Breast epithelium (tissue), 4 donors: Measurements from ENCODE around the gene RC3H2. TPM values are rescaled to one million over a fixed set of nuclear protein-coding genes. Genes with fewer than 3 reads are reported as not detected.
"Not testable (repeated sequence)": the region's sequence is repeated elsewhere in the genome, so short reads cannot be mapped to it uniquely, and the experiment has no call there.

Experiments
- DNase-seq, 2 donors: peaks; one replicate each; pipeline ENCODE4 v3.0.0-alpha.2; 2019; ENCODE audit warnings: low spot score in 2 of 2
- H3K27ac ChIP-seq, 2 donors: fragments of 200-600 bp; sonication (generic) in 1 of 2; one replicate each; pipeline ENCODE4 v1.5.1; 2016 to 2019; ENCODE audit warnings: mild to moderate bottlenecking in 1 of 2
- H3K27me3 ChIP-seq, 2 donors: fragments of 200-600 bp; sonication (generic) in 1 of 2; one replicate each; pipeline versions ENCODE4 v1.5.1 to v1.6.0; 2017 to 2019; ENCODE audit warnings: control low read depth in 1 of 2, mild to moderate bottlenecking in 1 of 2
- H3K36me3 ChIP-seq: fragments of 200-600 bp; one replicate; pipeline ENCODE4 v1.5.1; 2019
- H3K4me1 ChIP-seq, 2 donors: fragments of 200-600 bp; sonication (generic); one replicate each; pipeline ENCODE4 v1.5.1; 2016 to 2019; ENCODE audit warnings: control low read depth in 1 of 2
- H3K4me3 ChIP-seq, 3 donors: fragments of 200-600 bp; sonication (generic); 1 replicate in 2 of 3; 2 replicates in 1 of 3; pipeline ENCODE4 v1.5.1; 2016 to 2019; ENCODE audit warnings: mild to moderate bottlenecking in 3 of 3, moderate library complexity in 2 of 3
- H3K9me3 ChIP-seq, 2 donors: fragments of 200-600 bp; sonication (generic) in 1 of 2; one replicate each; pipeline ENCODE4 v1.5.1; 2016 to 2019; ENCODE audit warnings: control low read depth in 1 of 2
- POLR2A ChIP-seq: fragments of 450-650 bp; IDR thresholded peaks from one replicate; pipeline ENCODE4 v1.6.1; 2016; ENCODE audit warnings: antibody characterized with exemption, mild to moderate bottlenecking, moderate library complexity
- POLR2AphosphoS5 ChIP-seq, 3 donors: sonication (generic); formaldehyde crosslinking; IDR thresholded peaks; one replicate each; pipeline ENCODE4 v1.6.1; 2017; ENCODE audit warnings: antibody characterized with exemption in 3 of 3
- intact Hi-C: fragments of 100-400 bp; cut with DNase I; formaldehyde crosslinking; loops from one replicate; pipeline ENCODE4 v1.15.1; 2023; ENCODE audit warnings: low total_unique reads
- total RNA-seq, 3 donors: library from RNA; depleted of rRNA; stranded (reverse); fragments of >200 nt; gene quantifications; one replicate each; pipeline ENCODE4 v1.1.0, GENCODE V29; 2016
- TF ChIP-seq, protein P1 (sequence below), 3 donors: fragments of 450-650 bp; IDR thresholded peaks; one replicate each; pipeline ENCODE4 v1.5.1; 2016 to 2017; ENCODE audit warnings: antibody characterized with exemption in 3 of 3, mild to moderate bottlenecking in 3 of 3, moderate library complexity in 3 of 3

RC3H2 gene
- total RNA-seq, 3 donors from 2014 or later: 38.6 to 44.6 (median 41.6) TPM

DNA sequence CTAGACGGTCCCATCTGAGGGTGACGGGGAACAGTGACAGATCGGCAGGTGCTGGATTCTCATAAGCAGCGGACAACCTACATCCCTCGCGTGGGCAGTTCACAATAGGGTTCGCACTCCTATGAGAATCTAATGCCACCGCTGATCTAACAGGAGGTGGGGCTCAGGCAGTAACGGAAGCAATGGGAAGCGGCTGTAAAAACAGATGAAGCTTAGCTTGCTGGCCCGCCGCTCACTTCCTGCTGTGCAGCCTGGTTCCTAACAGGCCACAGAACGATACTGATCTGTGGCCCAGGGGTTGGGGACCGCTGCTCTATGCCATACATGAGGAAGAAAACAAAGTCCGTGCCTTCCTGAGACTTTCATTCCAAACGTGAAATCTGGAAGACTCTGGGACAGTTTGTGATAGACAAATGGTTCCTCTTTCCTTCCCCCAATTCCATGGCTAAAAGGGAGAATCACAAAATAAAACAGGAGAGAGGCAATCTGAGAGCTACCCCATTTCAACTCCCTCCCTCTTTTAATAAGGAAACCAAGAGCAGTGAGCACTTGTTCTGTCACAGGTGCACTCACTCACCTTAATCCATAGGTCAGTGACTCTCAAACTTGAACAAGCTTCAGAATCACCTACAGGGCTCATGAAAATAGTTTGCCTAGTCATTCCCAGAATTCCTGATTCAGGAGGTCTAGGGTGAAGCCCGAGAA lies 88.8 kb downstream of the RC3H2 start:
- H3K36me3 ChIP-seq: no peaks in the 10 kb centered on the region
- no peaks in the 10 kb centered on the region for H3K4me1 ChIP-seq
- peak overlapping the region in 1 of 3 donors; percentile 7 for H3K4me3 ChIP-seq
- peak overlapping the region in 1 of 2 donors; percentile 49 for H3K27ac ChIP-seq
- TF ChIP-seq POLR2A (no peak), POLR2AphosphoS5 (IDR thresholded peaks at IDR 0.05) (no peak)
- TF ChIP-seq, protein P1, sequence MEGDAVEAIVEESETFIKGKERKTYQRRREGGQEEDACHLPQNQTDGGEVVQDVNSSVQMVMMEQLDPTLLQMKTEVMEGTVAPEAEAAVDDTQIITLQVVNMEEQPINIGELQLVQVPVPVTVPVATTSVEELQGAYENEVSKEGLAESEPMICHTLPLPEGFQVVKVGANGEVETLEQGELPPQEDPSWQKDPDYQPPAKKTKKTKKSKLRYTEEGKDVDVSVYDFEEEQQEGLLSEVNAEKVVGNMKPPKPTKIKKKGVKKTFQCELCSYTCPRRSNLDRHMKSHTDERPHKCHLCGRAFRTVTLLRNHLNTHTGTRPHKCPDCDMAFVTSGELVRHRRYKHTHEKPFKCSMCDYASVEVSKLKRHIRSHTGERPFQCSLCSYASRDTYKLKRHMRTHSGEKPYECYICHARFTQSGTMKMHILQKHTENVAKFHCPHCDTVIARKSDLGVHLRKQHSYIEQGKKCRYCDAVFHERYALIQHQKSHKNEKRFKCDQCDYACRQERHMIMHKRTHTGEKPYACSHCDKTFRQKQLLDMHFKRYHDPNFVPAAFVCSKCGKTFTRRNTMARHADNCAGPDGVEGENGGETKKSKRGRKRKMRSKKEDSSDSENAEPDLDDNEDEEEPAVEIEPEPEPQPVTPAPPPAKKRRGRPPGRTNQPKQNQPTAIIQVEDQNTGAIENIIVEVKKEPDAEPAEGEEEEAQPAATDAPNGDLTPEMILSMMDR (IDR thresholded peaks at IDR 0.05): no peak
- no peaks in the 10 kb centered on the region for H3K27me3 ChIP-seq
- DNase-seq: peak in 1 of 2 donors; percentile 30
- H3K9me3 ChIP-seq: no peaks in the 10 kb centered on the region
- intact Hi-C loops: no loop called here

DNA sequence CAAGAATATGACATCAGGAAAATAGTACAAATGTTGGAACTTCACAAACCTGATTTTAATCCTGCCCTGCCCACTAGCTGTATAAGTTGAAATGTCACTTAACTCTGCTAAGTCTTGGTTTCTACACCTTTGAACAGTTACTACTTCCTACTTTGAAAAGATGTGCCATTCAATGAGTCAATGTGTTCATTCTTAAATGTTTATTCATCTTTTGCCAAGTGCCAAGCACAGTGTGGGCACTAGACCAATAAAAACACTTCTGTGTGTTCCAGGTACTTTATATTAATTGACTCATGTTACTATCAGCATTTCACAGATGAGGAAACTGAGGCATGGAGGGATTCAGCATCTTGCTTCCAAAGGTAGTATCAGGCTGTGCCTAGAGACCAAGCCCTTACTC lies 89.6 kb downstream of the RC3H2 start:
- Histone ChIP-seq H3K4me3 (peak overlapping the region in 1 of 3 donors; percentile 7), H3K27me3 (no peaks in the 10 kb centered on the region), H3K4me1 (no peaks in the 10 kb centered on the region), H3K27ac (peak overlapping the region in 1 of 2 donors; percentile 9), H3K36me3 (no peaks in the 10 kb centered on the region), H3K9me3 (no peaks in the 10 kb centered on the region)
- DNase-seq: no peak
- intact Hi-C loops: no loop called here
- TF ChIP-seq, protein P1 (IDR thresholded peaks at IDR 0.05): no peak
- no peak for TF ChIP-seq POLR2A
- TF ChIP-seq POLR2AphosphoS5 (IDR thresholded peaks at IDR 0.05): no peak

DNA sequence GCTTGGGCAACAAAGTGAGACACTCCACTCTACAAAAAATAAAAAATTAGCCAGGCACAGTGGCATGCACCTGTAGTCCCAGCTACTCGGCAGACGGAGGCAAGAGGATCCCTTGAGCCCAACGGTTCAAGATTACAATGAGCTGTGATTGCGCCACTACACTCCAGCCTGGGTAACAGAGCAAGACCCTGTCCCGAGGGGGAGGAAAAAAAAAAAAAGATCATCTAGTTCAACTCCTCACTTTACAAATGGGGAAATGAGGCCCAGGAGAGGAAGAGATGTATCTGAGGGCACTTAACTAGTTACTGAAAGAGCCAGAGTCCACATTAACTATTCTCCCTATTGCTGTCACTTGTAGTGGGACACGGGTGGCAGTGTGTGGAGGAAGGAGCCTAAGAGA lies 90.6 kb downstream of the RC3H2 start:
- no peaks in the 10 kb centered on the region for H3K27me3 ChIP-seq
- H3K9me3 ChIP-seq: no peaks in the 10 kb centered on the region
- H3K27ac ChIP-seq: no peak overlapping the region
- intact Hi-C loops: no loop called here
- no peaks in the 10 kb centered on the region for H3K36me3 ChIP-seq
- H3K4me3 ChIP-seq: no peak overlapping the region
- no peaks in the 10 kb centered on the region for H3K4me1 ChIP-seq
- TF ChIP-seq POLR2AphosphoS5 (IDR thresholded peaks at IDR 0.05): no peak
- TF ChIP-seq, protein P1 (IDR thresholded peaks at IDR 0.05): no peak
- no peak for TF ChIP-seq POLR2A
- DNase-seq: no peak

DNA sequence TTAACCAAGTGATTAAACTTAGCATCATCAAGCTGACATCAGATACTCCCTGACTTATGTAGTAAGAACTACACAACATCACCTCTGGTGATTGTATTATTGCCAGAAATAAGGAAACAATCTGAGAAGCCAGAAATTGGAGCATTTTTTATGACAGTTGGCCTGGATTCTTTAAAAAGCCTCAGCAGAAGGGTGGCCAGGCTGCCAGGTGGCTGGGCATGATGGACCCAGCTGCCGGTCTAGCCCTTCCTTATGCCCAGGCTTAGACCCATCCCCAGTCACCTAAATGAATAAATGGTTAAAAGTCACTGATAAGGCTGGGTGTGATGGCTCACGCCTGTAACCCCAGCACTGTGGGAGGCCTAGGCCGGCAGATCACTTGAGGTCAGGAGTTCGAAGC lies 92.4 kb downstream of the RC3H2 start:
- no peak overlapping the region for H3K27ac ChIP-seq
- no peaks in the 10 kb centered on the region for H3K9me3 ChIP-seq
- H3K4me1 ChIP-seq: no peaks in the 10 kb centered on the region
- no peaks in the 10 kb centered on the region for H3K36me3 ChIP-seq
- TF ChIP-seq POLR2AphosphoS5 (IDR thresholded peaks at IDR 0.05) (no peak), POLR2A (no peak)
- TF ChIP-seq, protein P1 (IDR thresholded peaks at IDR 0.05): no peak
- intact Hi-C loops: no loop called here
- no peaks in the 10 kb centered on the region for H3K27me3 ChIP-seq
- DNase-seq: no peak
- no peak overlapping the region for H3K4me3 ChIP-seq

DNA sequence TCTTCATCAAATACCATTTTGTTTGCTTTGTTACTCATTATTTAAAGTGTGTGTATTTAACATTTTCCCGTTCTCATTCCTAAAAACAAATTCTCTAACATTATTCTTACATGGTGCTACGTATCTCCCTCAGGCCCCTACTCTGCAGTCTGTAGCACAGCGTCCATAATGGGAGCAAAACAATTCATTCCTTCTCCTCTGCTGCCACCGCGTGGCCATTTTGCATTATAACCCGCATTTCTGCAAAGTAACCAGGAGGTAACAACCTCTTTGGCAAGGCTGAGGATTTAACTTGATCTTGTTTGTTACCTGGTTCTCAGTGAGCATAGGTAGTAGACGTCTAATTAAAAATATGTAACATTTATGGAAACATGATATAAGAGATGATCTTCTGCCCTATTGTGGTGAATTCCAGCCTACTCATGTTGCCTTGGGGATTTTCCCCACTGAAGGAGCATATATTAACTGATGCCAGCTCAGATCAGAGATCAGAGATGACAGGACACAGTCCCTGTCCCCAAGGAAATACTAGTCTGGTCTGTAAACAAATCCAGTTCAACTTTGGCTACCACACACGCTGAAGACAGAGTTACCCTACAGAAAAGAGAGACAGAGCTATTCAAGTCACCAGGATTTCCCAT lies 94.7 kb downstream of the RC3H2 start:
- no peak for TF ChIP-seq POLR2A
- TF ChIP-seq POLR2AphosphoS5 (IDR thresholded peaks at IDR 0.05): peak in 2 of 3 donors; percentile 39 to 48
- TF ChIP-seq, protein P1 (IDR thresholded peaks at IDR 0.05): peak; percentile 83 to 91 (median 88)
- Histone ChIP-seq H3K27me3 (no peaks in the 10 kb centered on the region), H3K36me3 (no peaks in the 10 kb centered on the region), H3K9me3 (no peaks in the 10 kb centered on the region), H3K4me3 (peak overlapping the region in 1 of 3 donors; percentile 4), H3K27ac (peak overlapping the region; percentile 45 to 56), H3K4me1 (no peaks in the 10 kb centered on the region)
- DNase-seq: peak; percentile 53 to 78
- intact Hi-C loops: no loop called here

DNA sequence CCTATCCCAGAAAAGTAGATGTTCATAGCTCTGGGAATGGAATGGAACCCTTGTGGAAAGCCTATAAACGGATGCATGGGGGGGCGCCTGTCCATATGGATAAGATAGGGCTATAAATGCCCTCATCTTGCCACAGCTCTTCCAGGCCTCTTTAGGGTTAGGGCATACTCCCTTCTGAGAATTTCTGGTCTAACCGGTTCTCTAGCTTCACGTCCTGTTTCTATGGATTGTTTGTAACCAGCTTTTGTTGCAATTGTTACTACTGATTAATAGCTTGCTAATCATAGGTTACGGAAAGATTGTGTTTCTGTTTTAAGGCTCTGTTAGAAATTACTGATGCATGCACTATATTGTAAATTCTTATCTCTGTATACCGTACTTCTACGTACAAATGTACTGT lies 95.9 kb downstream of the RC3H2 start:
- Histone ChIP-seq H3K4me3 (peak overlapping the region in 2 of 3 donors; percentile 2 to 4), H3K27ac (peak overlapping the region in 1 of 2 donors; percentile 56)
- H3K27me3 ChIP-seq, intact Hi-C loops, DNase-seq, H3K9me3 ChIP-seq, H3K36me3 ChIP-seq, H3K4me1 ChIP-seq: not testable (repeated sequence)
